GM18520 (cell line): Measurements from ENCODE around the gene EEF1AKMT3.
A peak's percentile ranks its signal among the peaks of the same experiment; 100 is the strongest.

ENCODE experiments used
- ATAC-seq: cut with Tn5 transposase; IDR thresholded peaks from one replicate; pipeline ENCODE4 v1.9.1; 2021; ENCODE audit not compliant: unreplicated experiment

Gene EEF1AKMT3

DNA sequence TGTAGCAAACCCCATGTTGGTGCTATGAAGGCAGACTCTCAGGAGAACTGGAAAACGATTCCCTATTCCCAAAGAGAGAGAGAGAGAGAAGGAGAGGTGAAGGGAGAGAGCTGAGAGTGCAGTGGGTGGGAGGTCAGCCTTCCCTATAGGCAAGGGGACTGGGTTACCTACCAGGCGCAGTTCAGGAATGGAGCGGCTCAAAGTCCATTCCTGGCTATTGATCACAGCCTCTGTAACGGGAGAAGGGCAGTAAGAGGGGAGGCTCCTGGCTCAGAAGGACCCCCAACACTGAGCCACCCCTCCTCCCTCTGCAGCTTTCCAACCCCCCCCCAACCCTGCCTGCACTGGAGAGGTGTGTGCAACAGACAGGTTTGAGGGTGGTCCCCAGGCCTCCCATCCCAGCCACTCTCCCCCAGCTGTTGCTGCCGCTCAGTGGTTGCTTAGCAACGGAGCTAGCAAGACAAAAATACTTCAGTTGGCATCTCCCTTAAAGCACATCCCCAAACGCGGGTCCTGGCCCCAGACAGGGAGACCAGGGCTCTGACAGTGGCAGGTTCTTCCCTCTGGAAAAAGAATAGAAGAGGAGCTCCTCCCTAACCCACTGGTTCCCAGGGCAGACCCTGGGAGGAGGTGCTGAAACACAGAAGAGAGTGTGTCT is 37.1 kb upstream of the EEF1AKMT3 start:
- no peak for ATAC-seq

GRCh38 chr12:57735952-57736740 is 36.3 kb upstream of the EEF1AKMT3 start:
- no peak for ATAC-seq

DNA sequence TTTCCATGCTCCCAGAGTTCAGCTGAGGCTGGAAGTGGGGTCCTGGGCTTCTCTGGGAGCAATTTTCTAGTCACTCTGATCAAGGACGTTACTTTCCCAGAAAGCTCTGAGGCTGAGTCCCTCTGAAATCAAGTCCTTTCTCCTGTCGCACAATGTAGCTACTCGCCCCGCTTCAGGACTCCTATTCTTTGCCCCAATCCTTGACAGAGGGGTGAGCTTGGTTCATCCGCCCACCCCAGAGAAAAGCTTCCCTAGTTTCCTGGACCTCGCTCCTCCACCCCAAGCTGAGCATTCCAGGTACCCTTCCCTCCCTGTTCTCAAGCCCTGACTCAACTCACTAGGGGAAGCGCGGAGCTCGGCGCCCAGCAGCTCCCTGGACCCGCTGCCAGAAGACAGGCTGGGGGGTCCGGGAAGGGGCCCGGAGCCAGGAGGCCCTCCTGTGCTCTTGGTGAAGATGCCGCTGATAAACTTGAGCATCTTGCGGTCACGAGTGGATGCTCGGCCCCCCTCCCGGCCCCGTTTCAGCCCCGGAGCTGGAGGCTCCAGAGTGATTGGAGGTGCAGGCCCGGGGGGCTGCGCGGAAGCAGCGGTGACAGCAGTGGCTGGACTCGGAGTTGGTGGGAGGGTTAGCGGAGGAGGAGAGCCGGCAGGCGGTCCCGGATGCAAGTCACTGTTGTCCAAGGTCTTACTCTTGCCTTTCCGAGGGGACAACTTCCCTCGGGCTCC is 35.5 kb upstream of the EEF1AKMT3 start:
- ATAC-seq: no peak

- ATAC-seq: no peak
These were observed 34.6 kb upstream of the EEF1AKMT3 start for GRCh38 chr12:57737467-57738460.

DNA sequence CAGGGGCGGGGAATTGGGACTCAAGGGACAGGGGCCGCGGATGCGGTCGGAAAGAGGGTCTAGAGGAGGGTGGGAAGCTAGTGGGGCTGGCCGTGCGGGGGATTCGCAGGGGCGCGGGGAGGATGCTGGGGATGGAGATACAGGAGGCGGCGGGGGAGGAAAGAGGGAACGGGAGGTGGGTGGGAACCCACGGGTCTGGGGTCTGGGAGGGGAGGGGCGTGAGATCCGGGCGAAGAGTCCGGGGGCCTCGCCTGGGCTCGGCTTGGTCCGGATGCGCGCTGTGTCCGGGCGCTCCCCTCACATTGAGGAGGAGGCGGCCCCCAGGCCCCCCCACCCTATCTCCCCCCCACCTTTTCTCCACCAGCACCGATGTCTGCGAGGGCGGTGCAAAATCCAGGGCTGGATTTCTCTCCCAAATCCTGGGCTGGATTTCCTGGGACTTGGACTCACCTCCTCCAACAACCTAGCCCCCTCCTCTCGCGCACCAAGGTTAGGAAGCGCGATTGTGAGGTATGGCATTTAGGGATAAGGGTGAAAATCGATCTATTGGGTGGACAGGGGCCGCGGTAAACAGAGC is 33.7 kb upstream of the EEF1AKMT3 start, which contains the start of gene AGAP2:
Gene AGAP2, minus strand, starts transcription at position 82 of the 577 bp plus-strand sequence. CDS start 496 bp downstream, outside the sequence.
- no peak for ATAC-seq

DNA sequence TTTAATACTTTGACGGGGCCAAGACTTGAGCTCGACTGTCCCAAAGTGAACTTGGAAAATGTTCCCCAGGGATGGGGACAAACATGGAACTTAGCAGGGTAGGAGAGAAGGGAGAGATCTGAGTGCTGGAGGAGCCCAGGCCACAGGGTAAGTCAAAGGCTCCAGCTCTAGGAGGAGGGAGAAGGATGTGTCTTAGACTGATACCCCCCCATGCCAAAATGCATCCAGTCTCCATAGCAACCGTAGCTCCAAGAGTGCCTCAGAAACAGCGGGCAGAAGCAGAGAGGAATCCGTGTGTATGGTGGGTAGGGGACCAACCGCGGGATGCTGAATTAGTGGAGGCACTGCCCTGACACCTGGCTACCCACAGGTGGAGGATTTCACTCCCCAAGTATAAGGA is 33.0 kb upstream of the EEF1AKMT3 start:
- ATAC-seq: no peak

DNA sequence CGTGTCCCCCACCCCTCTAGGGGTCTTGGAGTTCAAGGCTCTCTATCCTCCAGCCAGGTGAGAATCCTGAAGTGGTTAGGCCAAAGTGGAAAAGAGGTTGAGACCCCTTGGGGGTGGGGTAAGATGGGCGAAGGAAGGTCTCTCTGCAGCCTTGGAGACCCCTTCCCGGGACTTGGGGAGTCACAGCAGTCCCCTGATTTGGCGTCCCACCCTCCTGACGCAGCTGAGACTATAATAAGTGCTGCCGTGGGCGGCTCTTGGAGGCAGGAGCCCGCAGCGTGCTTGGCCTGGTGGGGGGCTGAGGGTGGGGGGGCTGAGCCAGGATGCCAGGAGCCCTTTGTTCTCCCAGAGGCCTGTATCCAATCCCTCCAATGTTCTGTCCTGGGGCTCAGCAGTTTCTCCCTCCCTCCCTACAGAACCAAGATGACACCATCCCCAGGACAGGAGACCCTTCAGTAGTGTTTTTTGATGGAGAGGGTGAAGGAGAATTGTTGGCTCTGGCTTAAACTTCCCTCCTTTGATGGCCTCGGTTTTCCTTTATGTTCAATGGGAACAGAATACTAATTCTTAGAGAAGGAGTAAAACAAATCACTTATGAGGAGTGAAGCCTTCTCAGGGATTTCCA is 32.4 kb upstream of the EEF1AKMT3 start:
- ATAC-seq: no peak

DNA sequence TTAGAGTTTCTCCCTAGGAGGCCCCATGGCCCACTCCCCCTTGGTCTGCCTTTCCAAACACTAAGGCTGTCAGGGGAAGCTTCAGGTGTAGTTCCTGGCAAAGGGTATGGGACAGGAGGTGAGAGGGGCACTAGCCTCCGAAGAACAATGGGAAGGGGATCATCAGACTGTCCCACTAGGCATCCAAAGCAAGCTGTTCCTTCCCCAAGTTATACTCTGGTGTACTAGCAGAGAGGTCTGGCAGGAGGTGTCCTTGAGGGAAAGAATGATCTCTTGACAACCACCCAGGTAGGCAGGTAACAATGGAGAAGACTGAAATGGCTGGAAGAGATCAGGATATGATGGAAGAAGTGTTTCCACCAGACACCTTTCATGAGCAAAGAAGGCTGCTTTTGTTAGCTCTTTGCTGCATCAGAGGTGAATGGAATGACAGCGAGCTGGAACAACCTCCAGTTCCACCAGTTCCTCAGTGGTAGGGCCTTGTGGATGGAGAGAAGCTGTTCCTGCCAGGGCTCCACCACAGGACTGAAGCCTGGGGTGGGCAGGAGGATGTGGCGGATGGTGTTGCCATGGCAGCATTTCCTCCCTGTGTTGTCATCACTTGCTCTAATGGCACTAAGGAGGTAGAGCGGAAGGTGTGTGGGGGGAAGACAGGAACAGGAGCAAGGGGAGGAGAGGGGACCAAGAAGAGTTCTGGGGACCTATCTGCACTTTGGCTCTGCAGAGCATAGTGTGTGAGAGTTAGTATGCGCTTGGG is 31.6 kb upstream of the EEF1AKMT3 start:
- peak; percentile 40 for ATAC-seq

- no peak for ATAC-seq
These were observed 31.0 kb upstream of the EEF1AKMT3 start for GRCh38 chr12:57741413-57741789.

DNA sequence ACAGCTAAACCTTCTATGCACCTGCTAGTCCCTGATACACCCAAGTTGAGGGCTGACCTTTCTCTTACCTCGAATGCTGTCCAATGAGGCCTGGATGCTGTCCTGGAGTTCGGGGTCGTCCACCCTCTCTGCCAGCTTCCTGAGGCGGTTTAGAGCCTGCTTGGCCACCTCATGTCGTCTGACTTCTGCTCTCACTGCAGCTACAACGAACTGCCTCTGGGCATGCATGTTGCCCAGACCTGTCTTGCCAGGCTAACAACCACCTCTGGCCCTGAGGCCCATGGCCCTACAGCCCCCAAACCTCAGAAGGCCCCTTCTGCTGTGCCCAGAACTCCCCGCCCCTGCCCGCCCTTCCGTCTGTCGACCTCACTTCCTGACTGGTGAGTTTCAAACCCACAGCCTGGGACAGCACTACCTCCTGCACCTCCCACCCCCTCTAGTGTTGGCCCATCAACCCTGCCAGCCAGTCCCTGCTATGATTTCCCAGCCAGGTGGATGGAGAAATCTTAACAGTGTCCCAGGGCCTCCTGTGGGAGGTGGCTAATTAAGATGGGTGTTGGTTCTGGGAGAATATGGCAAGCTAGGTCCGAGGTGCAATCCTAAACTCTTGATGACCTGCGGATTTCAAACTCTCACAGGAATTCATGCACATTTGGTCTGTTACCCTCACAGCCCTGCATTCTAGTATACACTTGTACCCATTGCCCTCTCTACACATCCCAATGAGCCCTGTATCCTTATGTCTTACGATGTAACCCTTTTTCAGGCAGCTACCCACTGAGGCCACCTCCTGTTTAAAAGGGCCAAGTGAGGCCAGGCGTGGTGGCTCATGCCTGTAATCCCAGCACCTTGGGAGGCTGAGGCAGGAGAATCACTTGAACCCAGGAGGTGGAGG is 30.3 kb upstream of the EEF1AKMT3 start:
- ATAC-seq: peak; percentile 37

DNA sequence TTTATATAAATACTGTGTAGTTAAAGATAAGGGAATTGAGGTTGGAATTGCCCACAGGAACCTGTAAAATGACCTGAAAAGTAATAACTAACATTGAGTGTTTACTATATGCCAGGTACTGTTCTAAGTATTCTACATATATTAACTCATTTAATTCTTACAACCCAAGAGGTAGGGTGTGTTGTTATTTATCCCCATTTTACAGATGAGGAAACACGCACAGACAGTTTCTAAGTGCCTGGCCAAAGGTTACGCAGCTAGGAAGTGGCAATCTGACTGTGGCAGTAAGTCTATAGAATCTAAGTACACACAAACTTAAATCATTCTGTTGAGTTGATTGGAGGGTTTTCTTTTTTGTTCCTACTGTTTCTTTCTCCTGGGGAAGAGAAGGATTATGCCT is 28.6 kb upstream of the EEF1AKMT3 start:
- ATAC-seq: no peak

- peak; percentile 19 for ATAC-seq
These were observed 28.1 kb upstream of the EEF1AKMT3 start for GRCh38 chr12:57744194-57744776.

DNA sequence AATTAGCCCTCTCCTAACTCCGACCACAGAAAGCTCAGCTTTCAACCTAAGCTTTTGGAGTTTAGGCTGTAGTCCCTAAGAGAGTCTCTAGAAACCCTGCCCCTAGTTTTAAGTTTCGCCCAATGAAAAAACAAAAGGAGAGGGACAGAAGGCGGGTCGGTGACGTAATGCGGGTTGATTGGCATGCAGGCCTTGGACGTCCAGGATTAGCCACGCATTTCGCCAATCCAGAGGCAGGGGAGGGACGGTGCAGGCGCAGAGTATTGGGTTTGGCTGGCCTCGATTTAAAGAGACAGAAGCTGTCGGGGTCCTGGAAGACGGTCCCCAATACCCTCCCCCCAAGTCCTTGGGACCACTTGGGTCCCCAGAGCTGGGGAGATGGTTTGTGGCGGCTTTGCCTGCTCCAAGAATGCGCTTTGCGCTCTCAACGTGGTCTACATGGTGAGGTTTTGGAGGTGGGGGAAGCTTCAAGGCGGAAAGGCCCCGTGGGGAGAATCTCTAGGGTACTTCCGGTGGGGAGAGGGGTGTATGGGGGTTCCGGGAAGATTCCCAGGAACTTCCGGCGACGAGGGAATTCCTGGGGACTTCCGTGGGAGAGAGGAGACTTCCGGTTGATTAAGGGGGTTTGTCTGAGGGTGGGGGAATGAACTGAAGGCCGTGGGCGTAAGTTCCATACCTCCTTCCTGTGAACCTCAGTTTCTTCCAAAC is 27.5 kb upstream of the EEF1AKMT3 start, which contains the start of gene TSPAN31:
Gene TSPAN31, plus strand, starts transcription at position 263 of the 708 bp plus-strand sequence. Its CDS starts 116 bp downstream, at position 379.
- ATAC-seq: peak; percentile 70

GRCh38 chr12:57745485-57745881 is 26.9 kb upstream of the EEF1AKMT3 start:
- ATAC-seq: no peak

GRCh38 chr12:57746025-57746424 is 26.4 kb upstream of the EEF1AKMT3 start:
- ATAC-seq: no peak

- ATAC-seq: no peak
These were observed 23.4 kb upstream of the EEF1AKMT3 start for GRCh38 chr12:57749061-57749460.
